IPS-20b (cell line): Measurements from ENCODE around the gene CCDC88A.
A peak's percentile ranks its signal among the peaks of the same experiment; 100 is the strongest.

ENCODE experiments used
- H3K27ac ChIP-seq: one replicate; pipeline ENCODE4 v1.5.1; 2013; ENCODE audit warnings: low read length
- H3K27me3 ChIP-seq: 2 replicates; pipeline ENCODE4 v1.6.1; 2013; ENCODE audit warnings: mild to moderate bottlenecking, low read length, inconsistent platforms; ENCODE audit not compliant: insufficient read depth
- H3K36me3 ChIP-seq: 2 replicates; pipeline ENCODE4 v1.6.1; 2013; ENCODE audit warnings: low read depth, mild to moderate bottlenecking, inconsistent platforms, low read length, moderate library complexity; ENCODE audit not compliant: insufficient read depth
- H3K4me1 ChIP-seq: 2 replicates; pipeline ENCODE4 v1.6.1; 2013; ENCODE audit warnings: mild to moderate bottlenecking, control low read depth, inconsistent platforms, low read length, moderate library complexity; ENCODE audit not compliant: insufficient read depth
- H3K4me3 ChIP-seq: 2 replicates; pipeline ENCODE4 v1.5.1; 2013; ENCODE audit warnings: mild to moderate bottlenecking, low read length, inconsistent platforms
- H3K9ac ChIP-seq: 2 replicates; pipeline ENCODE4 v1.6.1; 2013; ENCODE audit warnings: low read depth, mild to moderate bottlenecking, inconsistent platforms, low read length, moderate library complexity
- H3K9me3 ChIP-seq: 2 replicates; pipeline ENCODE4 v1.6.1; 2013; ENCODE audit warnings: mild to moderate bottlenecking, low read depth, low read length, inconsistent platforms; ENCODE audit not compliant: insufficient read depth

The CCDC88A gene

DNA sequence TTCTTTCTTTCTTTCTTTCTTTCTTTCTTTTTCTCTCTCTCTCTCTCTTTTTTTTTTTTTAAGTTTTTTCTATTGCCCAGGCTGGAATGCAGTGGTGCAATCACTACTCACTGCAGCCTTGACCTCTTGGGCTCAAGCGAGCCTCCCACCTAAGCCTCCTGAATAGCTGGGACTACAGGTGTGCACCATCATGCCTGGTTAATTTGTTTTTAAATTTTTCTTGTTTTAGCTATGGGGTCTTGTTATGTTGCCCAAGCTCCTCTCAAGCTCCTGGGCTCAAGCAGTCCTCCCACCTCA lies 19.4 kb upstream of the CCDC88A start:
- H3K27ac ChIP-seq: no peak overlapping the region
- H3K9me3 ChIP-seq: peaks cover 13% of the 10 kb centered on the region
- no peaks in the 10 kb centered on the region for H3K27me3 ChIP-seq
- no peaks in the 10 kb centered on the region for H3K4me1 ChIP-seq
- H3K36me3 ChIP-seq: no peaks in the 10 kb centered on the region
- H3K4me3 ChIP-seq: no peak overlapping the region
- H3K9ac ChIP-seq: no peak overlapping the region

DNA sequence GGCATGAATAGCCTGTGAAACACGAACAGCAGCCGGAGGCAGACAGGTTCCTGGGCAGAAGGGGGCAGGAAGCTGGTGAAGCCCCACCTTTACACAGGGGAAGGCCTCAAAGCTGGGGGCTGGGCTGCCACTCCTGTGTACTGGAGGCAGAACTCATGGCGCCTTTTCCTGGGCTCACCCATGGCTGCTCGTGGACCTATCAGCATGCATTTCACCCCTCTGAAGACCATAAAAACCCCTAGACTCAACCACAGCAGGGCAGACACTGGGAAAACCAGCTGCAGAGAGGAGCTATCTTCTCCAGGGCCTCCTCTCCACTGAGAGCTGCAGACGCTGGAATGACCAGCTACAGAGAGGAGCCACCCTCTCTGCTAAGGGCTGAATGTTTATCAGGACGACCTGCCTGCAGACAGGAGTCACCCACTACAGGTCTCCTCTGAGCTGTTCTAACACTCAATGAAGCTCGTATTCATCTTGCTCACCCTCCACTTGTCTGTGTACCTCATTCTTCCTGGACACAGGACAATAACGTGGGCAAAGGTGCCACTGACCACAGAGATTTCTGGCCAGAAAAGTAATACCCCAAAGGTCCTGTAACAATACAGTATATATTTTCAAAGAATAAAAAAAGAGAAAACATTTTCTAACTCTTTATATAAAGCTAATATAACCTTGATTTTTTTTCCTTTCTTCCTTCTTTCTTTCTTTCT lies 18.9 kb upstream of the CCDC88A start:
- Histone ChIP-seq H3K9ac (no peak overlapping the region), H3K27me3 (no peaks in the 10 kb centered on the region), H3K4me1 (no peaks in the 10 kb centered on the region), H3K4me3 (no peak overlapping the region), H3K27ac (no peak overlapping the region), H3K9me3 (peaks cover 13% of the 10 kb centered on the region), H3K36me3 (no peaks in the 10 kb centered on the region)

DNA sequence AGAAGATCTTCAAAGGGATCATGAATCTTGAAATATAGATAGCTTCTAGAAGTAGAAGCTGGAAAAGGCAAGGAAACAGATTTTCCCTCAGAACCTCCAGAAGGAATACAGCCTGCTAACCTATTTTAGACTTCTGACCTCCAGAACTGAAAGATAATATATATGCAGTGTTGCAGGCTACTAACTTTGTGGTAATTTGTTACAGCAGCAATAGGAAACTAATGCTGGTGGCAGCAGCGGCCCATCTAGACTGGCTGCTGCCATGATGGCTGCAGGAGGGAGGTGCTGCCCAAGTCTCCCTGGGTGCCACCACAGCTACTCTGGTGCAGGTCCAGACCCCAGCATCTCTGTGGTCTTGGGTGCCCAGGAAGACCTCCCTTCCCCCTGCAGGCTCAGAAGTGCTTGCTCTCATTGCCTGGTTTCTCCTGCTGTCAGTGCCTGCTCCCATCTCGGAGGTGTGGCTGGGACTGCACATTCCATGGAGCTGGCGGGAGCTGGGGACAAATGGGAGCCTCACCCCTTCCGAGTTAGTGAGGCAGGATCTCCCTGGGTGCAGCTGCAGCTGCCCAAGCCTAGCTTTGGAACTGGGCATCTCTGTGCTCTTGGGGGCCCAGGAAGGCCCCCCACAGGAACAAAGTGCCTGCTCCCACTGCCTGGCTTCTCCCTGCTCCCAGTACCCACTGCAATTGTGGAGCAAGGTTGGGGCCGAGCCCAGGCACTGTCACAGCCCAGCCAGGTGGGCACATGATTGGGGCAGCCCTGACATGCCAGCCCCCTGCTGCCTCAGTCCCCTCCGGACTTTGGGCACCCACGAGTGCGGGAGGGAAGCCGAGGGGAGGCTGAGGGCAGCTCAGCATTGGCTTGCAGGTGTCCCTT lies 18.1 kb upstream of the CCDC88A start:
- Histone ChIP-seq H3K36me3 (no peaks in the 10 kb centered on the region), H3K4me1 (no peaks in the 10 kb centered on the region), H3K4me3 (no peak overlapping the region), H3K27me3 (no peaks in the 10 kb centered on the region), H3K9ac (no peak overlapping the region), H3K9me3 (peaks cover 13% of the 10 kb centered on the region), H3K27ac (no peak overlapping the region)

GRCh38 chr2:55431982-55432627 lies 12.4 kb upstream of the CCDC88A start:
- no peaks in the 10 kb centered on the region for H3K4me1 ChIP-seq
- no peaks in the 10 kb centered on the region for H3K9me3 ChIP-seq
- H3K4me3 ChIP-seq: no peak overlapping the region
- H3K36me3 ChIP-seq: no peaks in the 10 kb centered on the region
- H3K27me3 ChIP-seq: no peaks in the 10 kb centered on the region
- H3K9ac ChIP-seq: no peak overlapping the region
- no peak overlapping the region for H3K27ac ChIP-seq

GRCh38 chr2:55430211-55430975 lies 10.7 kb upstream of the CCDC88A start:
- Histone ChIP-seq H3K4me1 (no peaks in the 10 kb centered on the region), H3K9ac (no peak overlapping the region), H3K36me3 (no peaks in the 10 kb centered on the region), H3K9me3 (no peaks in the 10 kb centered on the region), H3K4me3 (no peak overlapping the region), H3K27ac (no peak overlapping the region), H3K27me3 (no peaks in the 10 kb centered on the region)

DNA sequence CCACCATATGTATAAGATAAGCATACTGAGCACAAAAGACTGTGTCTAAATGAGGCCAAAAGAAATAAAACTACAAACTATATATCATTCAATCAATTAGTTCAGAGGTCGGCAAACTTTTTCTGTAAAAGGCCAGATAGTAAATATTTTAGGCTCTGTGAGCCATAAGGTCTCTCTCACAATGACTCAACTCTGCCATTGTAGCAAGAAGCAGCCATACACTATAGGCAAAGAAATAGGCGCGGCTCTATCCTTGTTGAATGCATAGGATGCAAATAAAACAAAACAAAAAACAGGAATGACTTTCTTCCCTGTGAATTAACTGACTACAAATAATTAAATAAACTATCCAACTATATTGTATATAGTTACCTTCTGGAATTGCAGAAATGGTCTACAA lies 8.6 kb upstream of the CCDC88A start:
- Histone ChIP-seq H3K27ac (no peak overlapping the region), H3K9ac (no peak overlapping the region), H3K9me3 (no peaks in the 10 kb centered on the region), H3K36me3 (no peaks in the 10 kb centered on the region), H3K4me3 (no peak overlapping the region), H3K27me3 (no peaks in the 10 kb centered on the region), H3K4me1 (no peaks in the 10 kb centered on the region)

- Histone ChIP-seq H3K27me3 (no peaks in the 10 kb centered on the region), H3K4me3 (no peak overlapping the region), H3K36me3 (no peaks in the 10 kb centered on the region), H3K27ac (no peak overlapping the region), H3K9me3 (no peaks in the 10 kb centered on the region), H3K9ac (no peak overlapping the region), H3K4me1 (no peaks in the 10 kb centered on the region)
These were observed 5.8 kb upstream of the CCDC88A start for GRCh38 chr2:55425431-55425831.

- Histone ChIP-seq H3K9me3 (no peaks in the 10 kb centered on the region), H3K9ac (no peak overlapping the region), H3K4me1 (no peaks in the 10 kb centered on the region), H3K27ac (no peak overlapping the region), H3K4me3 (no peak overlapping the region), H3K27me3 (no peaks in the 10 kb centered on the region), H3K36me3 (no peaks in the 10 kb centered on the region)
These were observed 3.4 kb upstream of the CCDC88A start for GRCh38 chr2:55422876-55423665.

DNA sequence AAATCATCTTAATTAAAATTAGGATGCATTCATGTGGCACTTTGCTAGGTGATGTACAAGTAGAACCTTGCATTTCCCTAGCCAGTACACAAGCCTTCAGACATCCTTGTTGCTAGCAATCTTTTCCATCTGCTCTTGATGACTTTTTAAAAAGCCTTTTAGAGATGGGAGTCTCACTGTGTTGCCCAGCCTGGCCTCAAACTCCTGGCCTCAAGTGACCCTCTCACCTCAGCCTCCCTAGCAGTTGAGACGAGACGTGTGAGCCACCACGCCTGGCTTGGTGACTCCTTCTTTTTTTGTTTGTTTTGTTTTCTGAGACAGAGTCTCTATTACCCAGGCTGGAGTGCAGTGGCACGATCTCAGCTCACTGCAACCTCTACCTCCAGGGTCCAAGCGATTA lies 1.7 kb upstream of the CCDC88A start:
- no peak overlapping the region for H3K4me3 ChIP-seq
- H3K4me1 ChIP-seq: 0 out of 2 replicates have a peak, but pooled peaks cover 3% of the 10 kb centered on the region
- H3K27ac ChIP-seq: no peak overlapping the region
- no peaks in the 10 kb centered on the region for H3K9me3 ChIP-seq
- no peak overlapping the region for H3K9ac ChIP-seq
- H3K27me3 ChIP-seq: no peaks in the 10 kb centered on the region
- H3K36me3 ChIP-seq: no peaks in the 10 kb centered on the region

- Histone ChIP-seq H3K4me3 (no peak overlapping the region), H3K9ac (no peak overlapping the region), H3K27ac (no peak overlapping the region), H3K9me3 (no peaks in the 10 kb centered on the region), H3K27me3 (no peaks in the 10 kb centered on the region), H3K36me3 (no peaks in the 10 kb centered on the region), H3K4me1 (0 out of 2 replicates have a peak, but pooled peaks cover 3% of the 10 kb centered on the region)
These were observed 1.2 kb upstream of the CCDC88A start for GRCh38 chr2:55420871-55421270.

- Histone ChIP-seq H3K4me3 (peak overlapping the region; percentile 77), H3K9me3 (no peaks in the 10 kb centered on the region), H3K27ac (no peak overlapping the region), H3K9ac (peak overlapping the region; percentile 80; the same call in 1 of the 2 replicates), H3K36me3 (peaks cover 3% of the 10 kb centered on the region; the same call in 1 of the 2 replicates), H3K27me3 (no peaks in the 10 kb centered on the region), H3K4me1 (0 out of 2 replicates have a peak, but pooled peaks cover 3% of the 10 kb centered on the region)
These were observed 726 bp upstream of the CCDC88A start for GRCh38 chr2:55420439-55420725.
